H1 (cell line): ENCODE results near the gene SLC26A9. TPM values are rescaled to one million over a fixed set of nuclear protein-coding genes. Genes with fewer than 3 reads are reported as not detected.

Source experiments
- CTCF ChIA-PET: fragments of 300-600 bp; sonication (Branson Sonifier 250); formaldehyde crosslinking; loops from one replicate; lab custom pipeline; 2021; ENCODE audit not compliant: partially characterized antibody; lab: Charles Lee
- POLR2A ChIA-PET: fragments of 300-600 bp; sonication (Branson Sonifier 250); formaldehyde crosslinking; loops from one replicate; lab custom pipeline; 2021; ENCODE audit warnings: inconsistent platforms; ENCODE audit not compliant: partially characterized antibody; lab: Charles Lee
- DNase-seq, 2 experiments: peaks; one replicate each; pipeline versions ENCODE4 v3.0.0 to v3.0.0-alpha.2; 2010 to 2022; ENCODE audit warnings: low spot score in 2 of 2, low read depth in 1 of 2, mixed read lengths in 1 of 2
- FAIRE-seq: peaks from 2 replicates; lab custom pipeline; 2011; peaks lifted over from hg19 to GRCh38; lab: Jason Lieb, UNC
- H2AFZ ChIP-seq: 2 replicates; pipeline ENCODE4 v1.8.1; 2012; ENCODE audit warnings: low read length, inconsistent platforms
- H2AK5ac ChIP-seq: 2 replicates; pipeline ENCODE4 v1.6.1; 2013; ENCODE audit warnings: low read depth, low read length
- H2BK120ac ChIP-seq: replicated peaks from 2 replicates; pipeline ENCODE3; 2013; ENCODE audit warnings: low read depth, low read length, inconsistent platforms
- H2BK12ac ChIP-seq: 2 replicates; pipeline ENCODE4 v1.6.1; 2013; ENCODE audit warnings: low read depth, low read length
- H2BK15ac ChIP-seq: 2 replicates; pipeline ENCODE4 v1.6.1; 2013; ENCODE audit warnings: low read length
- H2BK20ac ChIP-seq: 2 replicates; pipeline ENCODE4 v1.6.1; 2013; ENCODE audit warnings: low read length
- H2BK5ac ChIP-seq: 2 replicates; pipeline ENCODE4 v1.6.1; 2013; ENCODE audit warnings: low read depth, low read length
- H3K14ac ChIP-seq: 2 replicates; pipeline ENCODE4 v1.6.1; 2013; ENCODE audit warnings: inconsistent platforms; ENCODE audit not compliant: insufficient read length
- H3K18ac ChIP-seq: 2 replicates; pipeline ENCODE4 v1.6.1; 2013; ENCODE audit warnings: low read length; ENCODE audit errors: extremely low read depth
- H3K23ac ChIP-seq: 2 replicates; pipeline ENCODE4 v1.6.1; 2013; ENCODE audit warnings: inconsistent platforms; ENCODE audit not compliant: insufficient read length
- H3K23me2 ChIP-seq: 2 replicates; pipeline ENCODE4 v1.6.1; 2013; ENCODE audit warnings: low read depth, low read length
- H3K27ac ChIP-seq: 2 replicates; pipeline ENCODE4 v1.6.1; 2011; ENCODE audit warnings: low read depth, low read length, inconsistent platforms
- H3K27me3 ChIP-seq, 4 experiments: replicated peaks in 1 of 4; 1 replicate in 1 of 4; 2 replicates in 3 of 4; pipeline versions ENCODE4 v1.6.1 to v1.8.1; 2011 to 2013; ENCODE audit warnings: low read length in 3 of 4, mild to moderate bottlenecking in 3 of 4, inconsistent platforms in 2 of 4, mixed read lengths in 2 of 4, moderate library complexity in 1 of 4; ENCODE audit not compliant: control insufficient read depth in 3 of 4, insufficient read depth in 3 of 4; ENCODE audit errors: extremely low read depth in 1 of 4
- H3K36me3 ChIP-seq, 4 experiments: 2 replicates each; pipeline versions ENCODE4 v1.6.1 to v1.8.1; 2011 to 2013; ENCODE audit warnings: mild to moderate bottlenecking in 4 of 4, low read length in 3 of 4, moderate library complexity in 2 of 4, control low read depth in 1 of 4, inconsistent platforms in 1 of 4; ENCODE audit not compliant: insufficient read depth in 4 of 4, control insufficient read depth in 2 of 4
- H3K4ac ChIP-seq: replicated peaks from 2 replicates; pipeline ENCODE3; 2013; ENCODE audit warnings: low read length, low read depth, mixed read lengths, inconsistent platforms; ENCODE audit not compliant: insufficient read length
- H3K4me1 ChIP-seq, 4 experiments: replicated peaks in 1 of 4; 1 replicate in 1 of 4; 2 replicates in 3 of 4; pipeline versions ENCODE4 v1.6.1 to v1.8.1; 2011 to 2013; ENCODE audit warnings: low read length in 3 of 4, inconsistent platforms in 2 of 4, mixed read lengths in 1 of 4; ENCODE audit not compliant: insufficient read depth in 4 of 4, control insufficient read depth in 3 of 4
- H3K4me2 ChIP-seq, 2 experiments: 2 replicates each; pipeline versions ENCODE4 v1.6.1 to v1.8.1; 2011 to 2013; ENCODE audit warnings: low read depth in 2 of 2, low read length in 2 of 2, control low read depth in 1 of 2, inconsistent platforms in 1 of 2, mild to moderate bottlenecking in 1 of 2; ENCODE audit not compliant: insufficient read depth in 1 of 2
- H3K4me3 ChIP-seq, 4 experiments: fragments of 200-600, 300-600 bp in 1 of 4; sonication (generic), shearing (Covaris generic), sonication (Bioruptor Twin) in 1 of 4; 2 replicates each; pipeline versions ENCODE4 v1.5.1 to v1.8.1; 2011 to 2016; ENCODE audit warnings: low read length in 4 of 4, low read depth in 3 of 4, control low read depth in 2 of 4, inconsistent platforms in 2 of 4, mild to moderate bottlenecking in 2 of 4, mixed read lengths in 1 of 4, moderate library complexity in 1 of 4; ENCODE audit not compliant: insufficient read depth in 2 of 4; ENCODE audit errors: extremely low read depth in 1 of 4
- H3K56ac ChIP-seq: replicated peaks from 2 replicates; pipeline ENCODE3; 2013; ENCODE audit warnings: low read depth, mild to moderate bottlenecking, mixed read lengths, low read length, inconsistent platforms; ENCODE audit not compliant: insufficient read length
- H3K79me1 ChIP-seq: 2 replicates; pipeline ENCODE4 v1.6.1; 2013; ENCODE audit warnings: low read depth, low read length, control low read depth
- H3K79me2 ChIP-seq, 2 experiments: 2 replicates each; pipeline versions ENCODE4 v1.6.1 to v1.8.1; 2012 to 2013; ENCODE audit warnings: low read length in 2 of 2, mild to moderate bottlenecking in 2 of 2, inconsistent platforms in 1 of 2; ENCODE audit not compliant: insufficient read depth in 2 of 2, control insufficient read depth in 1 of 2
- H3K9ac ChIP-seq, 4 experiments: replicated peaks in 1 of 4; 1 replicate in 1 of 4; 2 replicates in 3 of 4; pipeline versions ENCODE4 v1.6.1 to v1.8.1; 2011 to 2013; ENCODE audit warnings: low read depth in 3 of 4, low read length in 3 of 4, control low read depth in 2 of 4, mild to moderate bottlenecking in 2 of 4, moderate library complexity in 2 of 4, inconsistent platforms in 1 of 4; ENCODE audit errors: extremely low read depth in 1 of 4
- H3K9me3 ChIP-seq, 2 experiments: 2 replicates each; pipeline versions ENCODE4 v1.6.1 to v1.8.1; 2012 to 2013; ENCODE audit warnings: mild to moderate bottlenecking in 2 of 2, moderate library complexity in 2 of 2, control low read depth in 1 of 2, inconsistent platforms in 1 of 2, low read depth in 1 of 2, low read length in 1 of 2, mixed read lengths in 1 of 2; ENCODE audit not compliant: insufficient read depth in 2 of 2
- H4K20me1 ChIP-seq, 2 experiments: replicated peaks in 1 of 2; 2 replicates each; pipeline versions ENCODE3 to v1.8.1; 2011 to 2013; ENCODE audit warnings: inconsistent platforms in 2 of 2, low read length in 2 of 2, mild to moderate bottlenecking in 1 of 2; ENCODE audit not compliant: insufficient read depth in 2 of 2, control insufficient read depth in 1 of 2
- H4K5ac ChIP-seq: 2 replicates; pipeline ENCODE4 v1.6.1; 2013; ENCODE audit warnings: low read length, low read depth, mixed read lengths, inconsistent platforms; ENCODE audit not compliant: insufficient read length
- H4K8ac ChIP-seq: 2 replicates; pipeline ENCODE4 v1.8.0; 2013; ENCODE audit warnings: mild to moderate bottlenecking, moderate library complexity, low read length, inconsistent platforms; ENCODE audit not compliant: insufficient read depth; ENCODE audit errors: extremely low read depth
- H4K91ac ChIP-seq: replicated peaks from 2 replicates; pipeline ENCODE3; 2013; ENCODE audit warnings: low read length, mixed read lengths, inconsistent platforms; ENCODE audit not compliant: insufficient read length
- YY1 ChIP-seq: IDR thresholded peaks from 2 replicates; pipeline ENCODE4 v1.6.1; 2011; ENCODE audit warnings: low read depth, mild to moderate bottlenecking, low read length
- WGBS, 2 experiments: shearing (Covaris generic) in 1 of 2; methylation state at CpG; one replicate each; pipeline versions ENCODE4 v1.1.6 to v1.1.7; 2013 to 2015; ENCODE audit warnings: low lambda C conversion rate in 2 of 2, mixed read lengths in 2 of 2, inconsistent platforms in 1 of 2, low coverage in 1 of 2, missing lambda C conversion rate in 1 of 2; ENCODE audit not compliant: insufficient replicate concordance in 2 of 2, insufficient coverage in 1 of 2, insufficient read length in 1 of 2; ENCODE audit errors: extremely low coverage in 1 of 2, missing lambda C conversion rate in 1 of 2; 5-methylcytosine and 5-hydroxymethylcytosine counted together
- polyA plus RNA-seq, 7 experiments: library from polyadenylated mRNA; depleted of rRNA in 3 of 7; stranded (reverse) in 5 of 7; unstranded in 2 of 7; fragments of >200 nt in 5 of 7; fragments of 200-250 nt in 2 of 7; gene quantifications; 1 replicate in 5 of 7; 2 replicates in 1 of 7; 4 replicates in 1 of 7; pipeline versions ENCODE4 v1.2.1 to v1.2.3, GENCODE V29; 2011 to 2013; ENCODE audit warnings: missing spikeins in 2 of 7, mixed read lengths in 2 of 7
- total RNA-seq: library from RNA; stranded (reverse); fragmentation: NEBNext Ultra II Directional; extraction: Animal tissue kit (Norgen Biotek cat#: 25700); gene quantifications from 2 replicates; pipeline ENCODE4 v1.2.1, GENCODE V29; 2021

The SLC26A9 gene
- total and polyA plus RNA-seq, 2 of the 8 experiments (the other 6 are each of a cell fraction or from before 2014, with no cell fraction given) = not detected

- H2BK15ac ChIP-seq = no peak overlapping the region
- H2BK20ac ChIP-seq = no peak overlapping the region
- no peak overlapping the region for H3K23ac ChIP-seq
- no peak overlapping the region for H2AFZ ChIP-seq
- no peak overlapping the region for H3K14ac ChIP-seq
- no peak overlapping the region for H3K27ac ChIP-seq
- H3K27me3 ChIP-seq = no peaks in the 10 kb centered on the region
- no peak overlapping the region for H4K8ac ChIP-seq
- no peaks in the 10 kb centered on the region for H3K36me3 ChIP-seq
- WGBS, 2 experiments = 89% methylated on average over 3 of the region's 3 CpGs; no CpG with 5 or more reads in 1 of the 2 experiments
- ChIA-PET POLR2A (no interaction called here), CTCF (interaction anchor here (4.7 to 11.0 kb wide), 2 partner anchors 27 to 32 kb away, joined by 40 to 110 read pairs; no protein-coding TSS in a partner anchor)
- no peak overlapping the region for H3K56ac ChIP-seq
- H3K4me2 ChIP-seq = no peak overlapping the region
- H3K4me1 ChIP-seq = peaks cover 2 to 12% (median 7%) of the 10 kb centered on the region in 4 experiments; a peak in 5 of 7 replicates
- no peaks in the 10 kb centered on the region for H3K9me3 ChIP-seq
- no peak overlapping the region for H2AK5ac ChIP-seq
- H2BK12ac ChIP-seq = no peak overlapping the region
- H3K4me3 ChIP-seq = no peak overlapping the region
- H3K79me1 ChIP-seq = no peaks in the 10 kb centered on the region
- H3K9ac ChIP-seq = no peak overlapping the region
- TF ChIP-seq YY1 = no peak
- H3K4ac ChIP-seq = no peak overlapping the region
- FAIRE-seq (no peak), DNase-seq (no peak)
- no peak overlapping the region for H3K18ac ChIP-seq
- no peaks in the 10 kb centered on the region for H3K23me2 ChIP-seq
- no peaks in the 10 kb centered on the region for H3K79me2 ChIP-seq
- H2BK120ac ChIP-seq = no peak overlapping the region
- no peak overlapping the region for H4K91ac ChIP-seq
- H4K20me1 ChIP-seq = no peaks in the 10 kb centered on the region
- no peak overlapping the region for H2BK5ac ChIP-seq
- H4K5ac ChIP-seq = no peak overlapping the region
Measured at GRCh38 chr1:205945069-205945468, 1.8 kb upstream of the SLC26A9 start.
